Endodermal cell (in vitro differentiated cells): Measurements from ENCODE around the gene SOD3. TPM values are rescaled to one million over a fixed set of nuclear protein-coding genes. Genes with fewer than 3 reads are reported as not detected.

Source experiments
- DNase-seq: peaks from one replicate; pipeline ENCODE4 v3.0.0-alpha.2; 2017
- H3K27ac ChIP-seq: 2 replicates; pipeline ENCODE4 v1.5.1; 2013; ENCODE audit warnings: mild to moderate bottlenecking, low read depth, low read length, moderate library complexity
- H3K27me3 ChIP-seq: 2 replicates; pipeline ENCODE4 v1.6.1; 2013; ENCODE audit warnings: mild to moderate bottlenecking, low read length, moderate library complexity; ENCODE audit not compliant: insufficient read depth, control insufficient read depth, poor library complexity, severe bottlenecking
- H3K36me3 ChIP-seq: 2 replicates; pipeline ENCODE4 v1.7.0; 2013; ENCODE audit warnings: mild to moderate bottlenecking, low read length, moderate library complexity; ENCODE audit not compliant: control insufficient read depth, insufficient read depth
- H3K4me1 ChIP-seq: one replicate; pipeline ENCODE4 v1.7.0; 2013; ENCODE audit warnings: low read length; ENCODE audit not compliant: control insufficient read depth, insufficient read depth
- H3K4me3 ChIP-seq: 2 replicates; pipeline ENCODE4 v1.5.1; 2013; ENCODE audit warnings: mild to moderate bottlenecking, low read length, moderate library complexity
- H3K9ac ChIP-seq: 2 replicates; pipeline ENCODE4 v1.6.1; 2013; ENCODE audit warnings: mild to moderate bottlenecking, low read length, moderate library complexity; ENCODE audit not compliant: poor library complexity, severe bottlenecking; ENCODE audit errors: extremely low read depth
- H3K9me3 ChIP-seq: 2 replicates; pipeline ENCODE4 v1.6.1; 2013; ENCODE audit warnings: mild to moderate bottlenecking, low read length, moderate library complexity; ENCODE audit not compliant: control insufficient read depth
- H3K27ac Mint-ChIP-seq: 2 replicates; pipeline ENCODE4 v1.8.0; 2020; ENCODE audit warnings: mixed read lengths
- H3K27me3 Mint-ChIP-seq: 2 replicates; pipeline ENCODE4 v1.8.0; 2021; ENCODE audit warnings: mild to moderate bottlenecking, mixed read lengths; ENCODE audit not compliant: insufficient read depth
- H3K36me3 Mint-ChIP-seq: 2 replicates; pipeline ENCODE4 v1.8.0; 2020; ENCODE audit warnings: low read depth, mixed read lengths
- H3K4me1 Mint-ChIP-seq: 2 replicates; pipeline ENCODE4 v1.8.0; 2020; ENCODE audit warnings: mixed read lengths
- H3K4me3 Mint-ChIP-seq: 2 replicates; pipeline ENCODE4 v1.8.0; 2020; ENCODE audit warnings: mild to moderate bottlenecking, moderate library complexity, mixed read lengths
- H3K9me3 Mint-ChIP-seq: 2 replicates; pipeline ENCODE4 v1.8.0; 2020; ENCODE audit warnings: mild to moderate bottlenecking, mixed read lengths
- WGBS, 2 experiments: methylation state at CpG; one replicate each; pipeline versions ENCODE4 v1.1.5 to v1.1.7; 2013; ENCODE audit warnings: missing lambda C conversion rate in 2 of 2, mixed read lengths in 1 of 2; ENCODE audit not compliant: insufficient coverage in 1 of 2, insufficient read length in 1 of 2; 5-methylcytosine and 5-hydroxymethylcytosine counted together
- total RNA-seq, 2 donors: library from RNA; stranded (reverse); fragmentation: NEBNext Ultra II Directional in 1 of 2; extraction: Animal tissue kit (Norgen Biotek cat#: 25700) in 1 of 2; gene quantifications; 2 replicates in 1 of 2; 3 replicates in 1 of 2; pipeline ENCODE4 v1.2.1, GENCODE V29; 2021
- TF ChIP-seq, protein P1 (sequence below): fragments of 200-600 bp; sonication (generic); conservative IDR thresholded peaks from 2 replicates; pipeline ENCODE4 v1.5.0; 2021; ENCODE audit warnings: antibody characterized with exemption, mild to moderate bottlenecking

The SOD3 gene
- total RNA-seq, 2 donors from 2014 or later, result 5.7 to 8.7 TPM

DNA sequence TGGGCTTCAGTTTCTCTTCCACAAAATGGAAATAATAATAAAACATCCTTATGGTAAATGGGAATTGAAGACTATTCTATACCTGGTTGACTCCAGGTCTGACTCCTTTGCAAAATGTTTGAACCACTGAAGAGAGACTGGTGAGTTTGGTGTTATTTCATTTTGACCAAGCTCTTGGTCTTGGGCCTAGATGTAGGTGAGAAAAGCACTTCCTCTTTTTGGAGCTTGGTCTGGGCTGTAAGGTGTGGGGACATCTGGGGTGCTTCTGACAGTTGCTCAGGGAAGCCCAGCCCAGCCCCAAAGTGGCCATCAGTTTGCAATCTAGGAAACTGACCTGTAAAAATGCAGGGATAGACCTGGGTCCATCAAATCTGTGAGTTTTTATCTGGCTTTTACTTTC, 26.8 kb upstream of the SOD3 start:
- TF ChIP-seq, protein P1, sequence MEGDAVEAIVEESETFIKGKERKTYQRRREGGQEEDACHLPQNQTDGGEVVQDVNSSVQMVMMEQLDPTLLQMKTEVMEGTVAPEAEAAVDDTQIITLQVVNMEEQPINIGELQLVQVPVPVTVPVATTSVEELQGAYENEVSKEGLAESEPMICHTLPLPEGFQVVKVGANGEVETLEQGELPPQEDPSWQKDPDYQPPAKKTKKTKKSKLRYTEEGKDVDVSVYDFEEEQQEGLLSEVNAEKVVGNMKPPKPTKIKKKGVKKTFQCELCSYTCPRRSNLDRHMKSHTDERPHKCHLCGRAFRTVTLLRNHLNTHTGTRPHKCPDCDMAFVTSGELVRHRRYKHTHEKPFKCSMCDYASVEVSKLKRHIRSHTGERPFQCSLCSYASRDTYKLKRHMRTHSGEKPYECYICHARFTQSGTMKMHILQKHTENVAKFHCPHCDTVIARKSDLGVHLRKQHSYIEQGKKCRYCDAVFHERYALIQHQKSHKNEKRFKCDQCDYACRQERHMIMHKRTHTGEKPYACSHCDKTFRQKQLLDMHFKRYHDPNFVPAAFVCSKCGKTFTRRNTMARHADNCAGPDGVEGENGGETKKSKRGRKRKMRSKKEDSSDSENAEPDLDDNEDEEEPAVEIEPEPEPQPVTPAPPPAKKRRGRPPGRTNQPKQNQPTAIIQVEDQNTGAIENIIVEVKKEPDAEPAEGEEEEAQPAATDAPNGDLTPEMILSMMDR, result no peak
- H3K27ac Mint-ChIP-seq, result no peak overlapping the region
- Histone ChIP-seq H3K36me3 (no peaks in the 10 kb centered on the region), H3K27ac (no peak overlapping the region), H3K27me3 (no peaks in the 10 kb centered on the region), H3K9me3 (no peaks in the 10 kb centered on the region), H3K9ac (no peak overlapping the region), H3K4me3 (no peak overlapping the region), H3K4me1 (no peaks in the 10 kb centered on the region)
- DNase-seq, result no peak
- no peaks in the 10 kb centered on the region for H3K36me3 Mint-ChIP-seq
- no peak overlapping the region for H3K4me3 Mint-ChIP-seq
- peaks cover 13% of the 10 kb centered on the region for H3K4me1 Mint-ChIP-seq
- peaks cover 6% of the 10 kb centered on the region for H3K27me3 Mint-ChIP-seq
- peaks cover 6% of the 10 kb centered on the region for H3K9me3 Mint-ChIP-seq

DNA sequence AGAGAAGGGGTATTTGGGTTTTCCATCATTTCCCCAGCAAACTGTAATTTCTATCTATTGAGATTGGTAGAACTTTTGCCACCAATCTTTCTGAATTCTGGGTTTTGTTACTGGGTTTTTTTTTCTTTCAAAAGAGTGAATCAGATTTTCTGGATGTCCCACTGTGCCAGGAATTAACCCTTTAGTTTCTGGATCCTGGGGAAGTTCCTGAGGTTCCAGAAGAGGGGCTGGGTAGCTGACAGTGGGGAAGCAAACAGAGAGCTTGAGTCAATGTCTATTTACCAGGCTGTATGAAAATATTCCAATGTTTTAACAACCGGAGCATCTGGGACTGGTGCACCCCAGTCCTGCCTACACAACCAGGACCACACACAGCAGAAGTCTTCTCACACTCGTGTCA, 25.8 kb upstream of the SOD3 start:
- Histone ChIP-seq H3K4me3 (no peak overlapping the region), H3K4me1 (no peaks in the 10 kb centered on the region), H3K27me3 (no peaks in the 10 kb centered on the region), H3K9ac (no peak overlapping the region), H3K9me3 (no peaks in the 10 kb centered on the region), H3K36me3 (no peaks in the 10 kb centered on the region), H3K27ac (no peak overlapping the region)
- peaks cover 13% of the 10 kb centered on the region for H3K4me1 Mint-ChIP-seq
- peaks cover 6% of the 10 kb centered on the region for H3K9me3 Mint-ChIP-seq
- TF ChIP-seq, protein P1, result no peak
- DNase-seq, result no peak
- H3K4me3 Mint-ChIP-seq, result no peak overlapping the region
- WGBS, 2 experiments, result 85 to 90% methylated on average over 2 of the region's 2 CpGs
- no peak overlapping the region for H3K27ac Mint-ChIP-seq
- H3K36me3 Mint-ChIP-seq, result no peaks in the 10 kb centered on the region
- peaks cover 10% of the 10 kb centered on the region for H3K27me3 Mint-ChIP-seq

DNA sequence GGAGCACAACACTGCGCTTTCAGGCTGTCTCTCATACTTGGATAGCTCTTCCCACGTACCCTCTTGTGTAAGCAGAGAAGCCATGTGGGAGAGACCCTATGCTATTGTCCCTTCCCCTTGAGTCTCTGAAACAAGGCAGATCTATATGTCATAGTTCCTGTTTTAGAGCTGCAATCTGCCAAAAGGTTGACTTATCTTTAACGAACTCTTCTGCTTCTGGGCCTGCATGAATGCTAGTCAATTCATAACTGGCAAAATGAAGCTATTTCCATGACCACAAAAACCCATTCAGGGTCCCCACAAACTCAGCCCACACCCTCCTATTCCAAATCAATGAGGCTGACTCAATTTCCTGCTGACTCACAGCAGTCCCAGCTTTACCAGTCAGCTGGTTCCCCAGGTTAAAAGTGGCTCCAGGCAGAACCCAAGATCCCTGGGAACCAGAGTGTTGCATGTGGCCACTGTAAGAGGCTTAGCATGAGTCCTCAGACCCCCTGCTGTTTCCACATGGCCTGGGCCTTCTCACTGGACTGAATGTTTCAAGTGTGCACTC, 25.3 kb upstream of the SOD3 start:
- 89% methylated on average over 3 of the region's 3 CpGs for WGBS, 2 experiments
- peak; percentile 55 for DNase-seq
- Mint-ChIP-seq H3K9me3 (peaks cover 6% of the 10 kb centered on the region), H3K27ac (no peak overlapping the region), H3K27me3 (peaks cover 14% of the 10 kb centered on the region), H3K4me3 (no peak overlapping the region), H3K36me3 (no peaks in the 10 kb centered on the region), H3K4me1 (peaks cover 13% of the 10 kb centered on the region)
- TF ChIP-seq, protein P1, result no peak
- Histone ChIP-seq H3K4me1 (no peaks in the 10 kb centered on the region), H3K27me3 (no peaks in the 10 kb centered on the region), H3K4me3 (no peak overlapping the region), H3K27ac (no peak overlapping the region), H3K9me3 (no peaks in the 10 kb centered on the region), H3K36me3 (no peaks in the 10 kb centered on the region), H3K9ac (no peak overlapping the region)
